DMS153 (cell line): ENCODE measurements around the gene PARL.
"Not testable (repeated sequence)": the region's sequence is repeated elsewhere in the genome, so short reads cannot be mapped to it uniquely, and the experiment has no call there.

ENCODE experiments used
- DNase-seq: peaks from one replicate; lab custom pipeline; 2025; lab: John Stamatoyannopoulos, UW

PARL gene

DNA sequence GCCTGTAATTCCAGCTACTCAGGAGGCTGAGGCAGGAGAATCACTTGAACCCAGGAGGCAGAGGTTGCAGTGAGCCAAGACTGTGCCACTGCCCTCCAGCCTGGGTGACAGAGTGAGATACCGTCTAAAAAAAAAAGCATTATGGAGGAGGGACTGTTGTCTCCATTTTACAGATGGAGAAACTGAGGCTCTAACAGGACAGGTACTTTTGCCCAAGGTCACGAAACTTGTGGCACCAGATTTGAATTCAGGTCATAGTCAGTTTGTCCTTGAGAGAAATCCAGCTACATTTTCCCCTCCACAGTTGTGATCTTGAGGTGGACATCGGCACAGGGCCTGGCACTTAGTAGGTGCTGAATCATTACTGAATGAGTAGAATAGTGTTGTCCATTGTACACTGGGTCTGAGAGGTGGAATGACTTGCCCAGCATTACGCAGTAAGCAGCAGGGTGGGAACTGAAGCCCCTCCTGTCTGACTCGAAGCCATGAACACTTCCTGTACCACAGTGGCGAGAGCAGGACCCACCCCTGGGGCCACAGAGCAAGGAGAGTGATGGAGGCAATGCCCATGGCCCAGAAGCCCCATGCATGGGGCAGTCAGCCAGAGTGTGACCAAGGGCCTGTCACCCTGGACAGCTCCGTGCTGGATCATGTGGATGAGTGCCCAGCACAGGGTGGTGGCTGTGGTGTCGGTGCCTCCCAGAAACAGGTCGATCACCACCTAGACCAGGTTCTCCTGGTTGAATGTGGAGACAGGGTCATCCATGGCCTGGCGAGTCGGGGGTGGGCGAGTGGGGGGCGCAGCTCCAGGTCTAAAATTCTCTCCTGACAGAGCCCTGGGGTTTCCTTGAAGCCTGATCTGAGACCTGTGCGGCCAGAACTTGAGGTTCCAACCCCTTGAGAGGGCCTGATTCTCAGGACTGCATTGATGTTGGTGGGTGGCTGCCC is 20.4 kb upstream of the PARL start:
- DNase-seq: no peak

DNA sequence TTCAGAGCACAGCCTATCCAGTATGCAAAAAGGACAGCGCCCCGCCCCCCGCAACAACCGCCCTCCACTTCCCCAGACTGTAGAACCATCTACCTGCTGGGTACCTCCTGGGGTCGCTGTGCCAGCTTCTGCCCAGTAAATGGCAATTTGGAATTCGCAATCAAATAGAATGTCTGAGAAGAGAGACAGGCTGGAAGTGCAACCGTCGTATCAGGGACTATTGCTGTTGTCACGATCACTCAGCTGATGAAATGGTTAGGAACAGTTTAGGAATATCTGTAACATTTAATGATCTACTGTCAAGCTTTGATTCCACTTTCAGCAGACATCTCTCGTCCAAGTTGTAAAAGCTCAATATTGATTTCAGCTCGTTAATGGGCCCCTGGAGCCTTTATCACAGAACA is 13.3 kb upstream of the PARL start:
- DNase-seq: no peak

DNA sequence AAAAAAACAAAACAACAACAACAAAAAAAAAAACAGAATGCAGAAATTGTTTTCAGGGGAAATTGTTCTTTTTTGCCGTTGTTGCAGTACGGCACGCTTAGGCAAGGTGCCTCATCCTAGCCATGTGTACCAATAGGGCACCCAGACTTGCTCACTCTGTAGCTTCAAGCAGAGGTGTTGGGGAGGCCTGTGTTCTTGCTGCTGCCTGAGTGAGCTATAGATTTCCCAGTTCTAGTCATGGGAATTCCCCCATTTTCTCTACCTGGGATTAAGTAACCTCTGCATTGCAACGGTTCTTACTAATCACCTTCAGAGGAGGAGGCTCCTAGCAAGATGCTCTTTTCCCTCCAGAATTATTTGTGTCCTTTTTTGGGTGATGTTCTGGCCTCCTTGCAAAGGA is 12.9 kb upstream of the PARL start:
- DNase-seq: no peak

DNA sequence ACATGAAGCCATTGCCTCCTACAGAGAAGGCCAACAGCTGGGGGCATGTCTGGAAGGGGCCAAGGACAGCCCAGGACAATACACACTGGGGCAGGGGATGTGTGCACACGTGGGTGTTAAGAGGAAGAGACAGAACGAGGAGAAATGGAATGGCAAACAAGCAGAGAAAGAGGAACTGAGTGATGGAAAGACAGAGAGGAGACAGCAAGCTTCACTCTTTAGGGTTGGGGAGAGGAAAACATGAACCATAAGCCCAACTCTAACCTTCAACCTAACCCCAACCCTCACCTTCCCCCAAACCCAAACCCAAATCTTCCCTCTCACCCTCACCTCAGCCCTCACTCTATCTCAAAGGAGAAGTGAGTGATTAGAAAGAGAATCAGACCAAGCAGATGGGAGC is 11.9 kb upstream of the PARL start:
- no peak for DNase-seq

DNA sequence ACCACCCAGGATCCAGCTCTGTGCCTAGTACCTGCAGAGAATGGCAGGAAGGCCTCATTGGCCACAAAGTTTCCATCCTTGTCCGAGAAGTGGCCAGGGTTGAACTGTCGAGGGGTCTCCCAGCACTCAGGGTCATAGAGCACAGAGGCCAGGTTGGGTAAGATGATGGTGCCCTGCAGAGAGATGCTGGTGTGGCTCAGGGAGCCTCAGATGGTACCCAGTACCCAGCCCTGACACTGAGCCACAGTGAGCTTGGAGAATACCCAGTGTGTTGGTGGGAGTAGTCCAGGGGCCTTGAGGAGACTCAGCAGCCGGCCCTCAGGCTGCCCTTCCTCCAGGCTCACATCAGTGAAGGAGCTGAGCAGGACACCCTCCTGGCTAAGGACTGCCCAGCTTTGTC is 11.5 kb upstream of the PARL start:
- no peak for DNase-seq

DNA sequence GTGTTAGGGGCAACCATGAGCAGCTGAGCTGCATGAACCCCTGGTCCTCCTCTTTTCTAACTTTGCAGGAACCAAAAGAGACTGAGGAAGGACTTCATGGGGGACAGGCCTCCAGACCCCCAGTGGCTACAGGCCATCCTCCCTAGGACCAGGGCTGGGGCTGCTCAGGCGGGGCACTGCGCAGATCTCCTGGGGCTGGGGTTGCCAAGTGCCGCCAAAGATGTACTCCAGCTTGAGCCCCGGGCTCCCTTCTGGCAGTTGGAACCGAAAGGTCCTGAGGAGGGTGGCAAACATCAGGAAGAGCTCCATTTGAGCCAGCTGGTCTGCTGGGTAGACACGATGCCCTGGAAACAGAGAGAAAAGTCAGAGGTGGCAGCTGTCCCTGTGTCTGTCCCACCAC is 11.1 kb upstream of the PARL start:
- no peak for DNase-seq

DNA sequence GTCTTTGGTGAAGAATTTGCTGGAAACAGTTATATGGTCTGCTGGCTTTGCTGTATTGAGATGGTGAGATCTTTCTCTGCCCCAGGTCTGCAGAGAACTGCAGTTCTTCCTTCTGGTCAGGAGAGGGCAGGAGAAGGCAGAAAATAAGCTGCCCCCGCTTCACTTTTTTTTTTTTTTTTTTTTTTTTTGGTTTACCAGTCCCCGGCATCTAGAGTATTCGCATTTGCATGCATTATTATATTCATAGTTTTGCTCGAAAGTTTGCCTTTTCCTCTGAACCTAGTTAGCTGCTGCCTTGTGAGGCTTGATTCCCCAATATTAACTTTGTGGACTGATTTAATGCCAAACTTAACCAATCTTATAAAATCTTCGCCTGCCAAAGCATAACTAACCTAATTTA is 10.6 kb upstream of the PARL start:
- DNase-seq: peak; percentile 14

DNA sequence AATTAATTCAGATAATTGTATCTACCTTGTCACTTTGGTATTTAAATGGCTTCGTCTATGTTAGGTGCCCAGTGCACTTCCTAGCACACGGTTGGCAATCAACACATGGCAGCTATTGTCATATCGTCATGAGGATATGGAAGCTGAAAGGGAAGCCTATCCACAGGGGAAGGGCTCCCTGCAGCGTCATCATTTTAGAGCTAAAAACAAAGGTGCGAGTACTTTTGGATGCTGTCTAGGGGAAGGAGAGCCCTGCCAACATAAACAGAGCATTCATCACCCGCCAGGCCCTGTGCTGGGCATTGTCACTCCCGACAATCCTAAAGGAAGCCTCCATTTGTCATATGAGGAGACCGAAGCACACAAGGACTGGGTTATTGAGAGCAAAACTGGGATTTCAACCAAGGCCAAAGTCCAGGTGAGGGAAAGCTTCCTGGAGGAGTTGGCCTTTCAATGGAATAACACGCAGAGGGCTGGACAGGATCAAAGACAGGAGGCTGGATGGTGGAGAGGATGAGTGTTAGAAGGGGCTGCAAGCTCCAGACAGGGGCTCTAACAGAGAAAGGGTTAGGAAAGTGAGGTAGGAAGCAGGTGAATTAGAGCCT is 8.0 kb upstream of the PARL start:
- peak; percentile 74 for DNase-seq

DNA sequence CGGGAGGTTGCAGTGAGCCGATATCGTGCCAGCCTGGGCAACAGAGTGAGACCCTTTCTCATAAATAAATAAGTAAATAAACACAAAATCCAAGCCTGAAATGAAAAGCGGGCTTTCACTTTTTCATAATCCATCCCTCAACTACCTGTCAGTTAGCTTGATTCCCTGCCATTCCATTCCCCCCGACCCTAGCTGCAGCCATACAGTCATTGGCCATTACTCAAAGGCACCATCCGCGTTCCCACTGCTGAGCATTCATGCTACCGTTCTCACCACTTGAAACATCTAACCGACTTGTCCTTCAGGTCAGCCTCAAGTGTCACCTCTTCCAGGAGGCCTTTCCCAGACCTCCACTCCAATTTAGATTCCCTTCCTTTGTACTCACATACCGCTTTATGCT is 1.1 kb upstream of the PARL start:
- DNase-seq: no peak

DNA sequence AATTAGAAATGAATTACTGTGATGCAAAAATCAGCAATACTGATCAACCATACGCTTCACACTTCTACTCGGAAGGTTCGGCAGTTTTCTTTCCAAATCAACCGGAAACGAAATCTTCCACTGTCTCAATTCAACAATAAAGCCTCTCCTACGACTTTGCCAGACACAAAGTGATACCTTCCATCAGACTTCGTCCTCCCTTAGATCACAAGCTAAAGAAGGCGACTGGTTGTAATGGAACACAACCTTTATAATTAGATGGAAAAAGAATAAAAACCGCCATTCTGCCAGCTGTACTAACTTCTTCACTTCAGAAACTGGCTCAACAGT is 618 bp downstream of the PARL start:
- no peak for DNase-seq

DNA sequence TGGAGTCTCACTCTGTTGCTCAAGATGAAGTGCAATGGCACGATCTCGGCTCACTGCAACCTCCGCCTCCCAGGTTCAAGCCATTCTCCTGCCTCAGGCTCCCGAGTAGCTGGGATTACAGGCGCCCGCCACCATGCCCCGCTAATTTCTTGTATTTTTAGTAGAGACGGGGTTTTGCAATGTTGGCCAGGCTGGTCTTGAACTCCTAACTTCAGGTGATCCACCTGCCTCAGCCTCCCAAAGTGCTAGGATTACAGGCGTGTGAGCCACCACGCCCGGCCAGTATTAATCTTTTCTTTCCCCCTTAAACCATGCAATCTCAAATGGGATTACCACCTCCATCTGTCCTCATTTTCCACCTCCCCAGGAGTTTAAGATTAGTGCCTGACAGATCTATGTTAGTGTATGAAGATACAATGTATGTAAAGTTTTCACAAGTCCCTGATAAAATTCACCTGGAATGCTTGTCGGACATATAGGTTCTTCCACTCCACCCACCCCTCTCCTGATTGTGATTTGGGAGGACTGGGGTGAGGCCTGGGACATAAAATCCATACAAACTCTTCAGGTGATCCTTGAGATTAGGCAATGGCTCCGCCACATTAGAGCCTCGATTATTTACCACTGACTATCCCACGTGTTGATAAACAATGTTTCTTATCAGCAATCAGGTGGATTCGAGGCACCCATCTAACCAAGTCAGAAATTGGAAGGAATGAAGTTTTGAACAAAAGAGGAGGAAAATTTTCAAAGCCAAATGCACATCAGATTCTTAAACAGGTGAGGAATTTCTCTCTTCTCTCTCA is 1.2 kb downstream of the PARL start:
- no peak for DNase-seq

DNA sequence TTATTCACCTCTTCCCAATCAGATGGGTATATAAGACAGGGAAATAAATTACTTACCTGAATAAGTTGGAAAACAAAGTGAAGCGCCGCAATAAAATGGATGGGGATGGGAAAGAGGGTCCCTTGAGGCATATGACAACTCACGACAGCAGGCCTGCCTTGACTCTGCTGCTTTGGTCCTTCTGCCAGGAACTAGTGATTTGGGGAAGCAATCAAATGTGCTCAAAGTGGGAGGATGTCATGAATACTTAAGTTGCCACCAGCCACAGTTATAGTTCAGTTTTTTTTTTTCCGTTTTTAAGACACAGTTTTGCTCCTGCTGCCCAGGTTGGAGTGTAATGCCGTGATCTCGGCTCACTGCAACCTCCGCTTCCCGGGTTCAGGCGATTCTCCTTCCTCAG is 4.6 kb downstream of the PARL start:
- DNase-seq: no peak

DNA sequence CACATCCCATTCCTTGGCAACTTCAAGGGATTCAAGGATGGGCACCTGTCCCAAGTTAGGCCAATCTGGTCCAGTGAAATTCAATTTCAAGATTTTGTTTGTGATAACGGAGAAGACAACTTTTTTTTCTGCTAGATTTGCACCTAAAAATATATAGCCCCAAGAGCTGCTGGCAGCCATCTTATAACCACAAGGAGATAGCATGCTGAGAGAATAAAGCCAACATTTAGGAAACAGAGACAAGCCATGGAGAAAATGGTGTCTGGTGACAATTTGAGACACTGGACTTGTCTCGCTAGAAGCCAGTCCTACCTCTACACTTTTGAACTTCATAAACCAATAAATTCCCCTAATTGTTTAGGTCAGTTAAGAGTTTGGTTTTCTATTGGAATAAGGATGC is 5.4 kb downstream of the PARL start:
- no peak for DNase-seq

DNA sequence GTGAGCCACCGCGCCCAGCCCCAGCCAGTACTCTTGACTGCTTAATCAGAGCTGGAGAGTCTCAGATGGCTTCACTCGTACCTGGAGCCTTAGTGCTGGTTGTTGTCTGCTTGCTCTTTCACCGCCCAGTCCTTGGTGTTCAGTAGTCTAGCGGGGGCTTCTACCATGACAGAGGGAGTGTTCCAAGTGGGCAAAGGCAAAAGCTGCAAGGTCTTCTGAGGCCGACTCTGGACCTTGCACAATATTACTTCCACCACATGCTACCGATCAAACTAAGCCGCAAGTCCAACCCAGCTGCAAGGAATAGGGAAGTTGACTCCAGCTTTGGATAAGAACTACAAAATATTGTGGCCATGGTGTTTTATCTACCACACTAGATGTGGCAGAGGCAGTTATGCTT is 6.6 kb downstream of the PARL start:
- DNase-seq: no peak

DNA sequence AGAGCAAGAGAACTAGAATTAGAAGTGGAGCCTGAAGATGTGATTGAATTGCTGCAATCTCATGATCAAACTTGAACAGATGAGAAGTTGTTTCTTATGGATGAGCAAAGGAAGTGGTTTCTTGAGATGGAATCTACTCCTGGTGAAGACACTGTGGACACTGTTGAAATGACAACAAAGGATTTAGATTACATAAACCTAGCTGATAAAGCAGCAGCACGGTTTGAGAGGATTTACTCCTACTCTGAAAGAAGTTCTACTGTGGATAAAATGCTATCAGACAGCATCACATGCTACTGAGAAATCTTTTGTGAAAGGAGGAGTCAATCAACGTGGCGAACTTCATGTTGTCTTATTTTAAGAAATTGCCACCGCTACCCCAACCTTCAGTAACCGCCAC is 7.5 kb downstream of the PARL start:
- not testable (repeated sequence) for DNase-seq

DNA sequence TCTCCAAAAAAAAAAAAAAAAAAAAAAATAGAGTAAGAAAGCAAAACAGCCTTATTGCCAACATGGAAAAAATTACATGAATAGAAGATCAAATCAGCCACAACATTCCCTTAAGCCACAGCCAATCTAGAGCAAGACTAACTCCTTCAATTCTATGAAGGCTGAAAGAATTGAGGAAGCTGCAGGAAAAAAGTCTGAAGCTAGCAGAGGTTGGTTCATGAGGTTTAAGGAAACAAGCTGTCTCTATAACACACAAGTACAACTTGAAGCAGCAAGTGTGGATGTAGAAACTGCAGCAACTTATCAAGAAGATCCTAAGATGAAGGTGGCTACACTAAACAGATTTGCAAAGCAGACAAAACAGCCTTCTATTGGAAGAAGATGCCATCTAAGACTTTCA is 9.3 kb downstream of the PARL start:
- no peak for DNase-seq

DNA sequence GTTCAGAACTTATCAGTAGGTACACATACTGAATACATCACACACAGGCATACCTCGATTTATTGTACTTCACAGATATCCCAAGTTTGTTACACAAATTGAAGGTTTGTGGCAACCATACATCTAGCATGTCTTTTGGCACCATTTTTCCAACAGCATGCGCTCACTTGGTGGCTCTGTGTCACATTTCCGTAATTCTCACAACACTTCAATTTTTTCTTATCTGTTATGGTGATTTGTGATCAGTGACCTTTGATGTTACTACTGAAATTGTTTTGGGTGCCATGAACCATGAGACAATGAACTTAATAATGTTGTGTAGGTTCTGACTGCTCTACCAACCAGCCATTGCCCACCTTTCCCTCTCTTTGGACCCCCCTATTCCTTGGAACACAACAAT is 10.8 kb downstream of the PARL start:
- no peak for DNase-seq

DNA sequence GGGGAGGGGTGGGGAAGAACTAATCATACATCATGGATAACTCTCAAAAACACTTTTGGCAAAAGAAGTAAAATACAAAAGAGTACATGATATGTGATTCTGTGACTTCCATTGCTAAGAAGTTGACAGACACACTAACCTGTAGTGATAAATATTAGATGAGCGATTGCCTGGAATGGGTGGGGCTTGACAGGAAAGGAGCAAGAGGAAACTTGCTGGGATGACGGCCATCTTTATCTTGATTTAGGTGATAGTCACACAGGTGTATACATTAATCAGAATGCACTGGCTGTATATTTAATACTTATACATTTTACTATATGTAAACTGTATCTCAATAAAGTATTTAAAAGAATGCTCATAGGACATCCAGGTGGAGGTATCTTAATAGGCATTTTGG is 13.1 kb downstream of the PARL start:
- no peak for DNase-seq

DNA sequence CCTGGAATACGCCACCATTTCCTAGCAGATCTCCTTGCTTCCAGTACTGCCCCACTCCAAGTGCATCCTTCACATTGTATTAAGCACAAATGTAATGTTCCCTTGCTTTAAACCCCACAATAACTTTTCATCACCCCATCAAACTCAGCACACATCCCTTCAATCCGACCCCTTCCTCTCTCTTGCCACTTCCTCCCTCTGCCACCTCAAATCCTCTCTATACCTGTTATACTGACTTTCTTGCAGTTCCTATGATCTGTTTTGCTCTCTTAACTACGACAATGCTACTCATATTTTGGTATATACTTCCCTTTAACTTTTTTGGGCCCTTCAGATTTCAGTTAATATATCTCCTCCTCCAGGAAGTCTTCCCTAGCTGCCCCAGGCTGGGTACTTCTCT is 14.1 kb downstream of the PARL start:
- no peak for DNase-seq

DNA sequence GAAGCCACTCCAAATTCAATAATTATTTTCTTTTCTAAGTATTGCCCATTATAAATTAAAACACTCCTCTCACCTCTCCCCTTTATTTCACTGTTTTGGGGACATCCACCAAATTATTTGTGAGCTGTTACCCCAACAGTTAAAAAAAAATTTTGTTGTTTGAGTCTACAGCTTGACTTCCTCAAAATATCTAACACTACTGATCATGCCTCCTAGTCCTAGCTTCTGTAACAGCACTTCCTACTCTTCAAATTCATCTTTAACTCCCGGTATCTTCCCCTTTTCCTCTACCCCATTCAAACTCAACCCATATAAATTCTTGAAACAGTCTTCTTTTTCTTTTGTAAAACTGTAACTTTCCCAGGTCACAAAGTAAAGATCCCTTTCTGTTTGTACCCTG is 15.9 kb downstream of the PARL start:
- DNase-seq: no peak

DNA sequence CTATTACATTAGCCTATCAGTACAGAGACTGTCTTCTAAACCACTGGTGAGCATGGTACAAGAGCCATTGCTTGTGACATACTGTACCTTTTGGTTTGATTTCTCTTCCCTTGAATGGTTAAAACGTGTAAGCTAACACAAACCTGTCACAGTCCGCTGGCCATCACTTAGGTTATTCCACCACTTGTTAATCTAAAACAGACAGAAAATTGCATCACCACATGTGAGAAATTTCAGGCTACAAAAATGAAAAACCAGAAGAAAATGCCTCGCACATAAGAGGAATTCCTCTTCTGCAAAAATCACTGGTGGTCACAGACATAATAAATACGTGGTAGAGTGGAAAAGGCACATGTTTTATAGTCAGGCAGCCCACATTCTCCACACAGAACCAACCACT is 22.1 kb downstream of the PARL start:
- no peak for DNase-seq

DNA sequence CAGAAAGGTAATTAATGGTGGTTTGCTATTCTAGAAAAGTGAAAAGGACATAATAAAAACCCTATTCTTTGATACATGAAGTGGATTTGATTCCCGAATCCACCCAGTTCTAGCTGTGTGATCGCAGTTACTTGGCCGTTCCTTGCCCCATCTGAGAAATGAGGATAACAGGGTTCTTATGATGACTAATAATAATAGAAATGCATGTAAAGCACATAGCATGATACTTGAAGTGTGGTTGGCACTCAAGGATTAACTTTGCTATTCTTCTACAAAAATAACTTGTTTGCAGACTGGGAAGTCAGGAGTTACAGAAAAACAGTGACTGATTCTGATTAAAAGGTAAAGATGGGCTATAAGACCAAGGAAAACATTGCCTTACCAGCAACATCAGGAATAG is 26.8 kb downstream of the PARL start:
- DNase-seq: no peak
